GM18526 (cell line): Measurements from ENCODE around the gene PLCH1.

ENCODE experiments used
- POLR2A ChIP-seq: IDR thresholded peaks from 3 replicates; pipeline ENCODE4 v1.6.1; 2011; ENCODE audit not compliant: insufficient read length; ENCODE audit errors: extremely low read depth

Gene PLCH1

GRCh38 chr3:155425396-155425795, 319.5 kb downstream of the PLCH1 start:
- TF ChIP-seq POLR2A: no peak

- TF ChIP-seq POLR2A: no peak
Measured at GRCh38 chr3:155424323-155424710, 320.6 kb downstream of the PLCH1 start.

DNA sequence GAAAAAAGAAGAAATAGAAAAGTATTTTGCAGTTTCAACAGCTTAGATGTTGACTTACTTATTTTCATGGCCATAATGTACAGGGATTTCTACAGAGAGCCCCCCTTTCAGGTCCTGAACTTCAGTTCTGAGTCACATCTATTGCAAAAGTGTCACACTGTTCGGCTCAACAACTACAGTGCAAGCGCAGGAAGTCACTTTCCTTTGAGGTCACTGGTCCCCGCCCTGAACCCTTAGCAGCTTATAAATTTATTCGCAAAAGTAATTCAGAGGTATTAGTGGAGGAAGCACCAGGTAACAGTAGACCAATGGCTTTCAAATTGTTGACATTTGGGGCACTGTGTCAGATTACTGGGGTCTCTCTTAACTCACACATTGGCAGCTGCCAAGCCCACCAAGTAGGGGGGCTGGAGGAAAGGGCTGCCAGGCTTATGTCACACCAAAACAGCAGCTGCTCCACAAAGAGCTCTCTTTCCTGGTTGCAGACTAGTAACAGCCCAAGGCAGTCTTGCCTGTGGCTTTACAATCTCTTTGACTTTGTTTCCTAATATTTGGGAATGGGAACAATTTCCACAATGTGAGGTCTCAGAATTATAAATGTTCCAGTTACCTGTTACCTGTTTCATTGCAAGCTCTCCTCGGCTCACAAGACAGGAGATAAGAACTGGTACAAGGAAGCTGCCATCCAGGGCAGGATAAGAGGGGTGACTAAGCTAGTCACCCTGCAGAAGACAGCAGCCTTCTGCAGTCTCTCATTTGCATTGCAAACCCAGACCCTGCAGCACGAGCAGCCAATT, 321.1 kb downstream of the PLCH1 start:
- TF ChIP-seq POLR2A: no peak

DNA sequence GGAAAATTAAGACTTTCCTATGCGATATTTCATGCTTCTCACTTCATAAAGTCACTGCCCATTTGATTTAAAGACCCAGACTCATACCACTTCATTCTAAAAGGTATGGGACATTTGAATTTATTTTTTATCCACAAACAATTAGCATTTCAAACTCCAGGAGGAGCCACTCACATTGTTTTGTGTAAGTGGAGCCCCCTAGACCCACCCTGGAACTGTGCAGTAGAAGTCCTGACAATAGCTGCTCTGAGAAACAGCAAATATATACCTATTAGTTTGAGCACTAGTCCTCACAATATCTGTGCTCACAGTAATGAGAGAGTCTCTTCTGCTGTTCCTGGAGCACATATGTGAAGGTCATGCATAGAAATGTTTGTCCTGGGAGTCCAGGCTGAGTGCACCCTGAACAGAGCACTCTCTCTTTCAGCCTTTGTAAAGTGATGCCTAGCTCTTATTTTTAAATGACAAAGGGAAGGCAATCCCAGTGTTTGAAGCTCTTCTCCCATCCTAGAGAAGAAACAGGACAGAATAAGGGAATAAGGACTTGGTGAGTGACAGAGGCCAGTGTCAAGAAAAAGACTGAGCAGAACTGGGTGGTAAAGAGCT, 323.9 kb downstream of the PLCH1 start:
- TF ChIP-seq POLR2A: no peak

DNA sequence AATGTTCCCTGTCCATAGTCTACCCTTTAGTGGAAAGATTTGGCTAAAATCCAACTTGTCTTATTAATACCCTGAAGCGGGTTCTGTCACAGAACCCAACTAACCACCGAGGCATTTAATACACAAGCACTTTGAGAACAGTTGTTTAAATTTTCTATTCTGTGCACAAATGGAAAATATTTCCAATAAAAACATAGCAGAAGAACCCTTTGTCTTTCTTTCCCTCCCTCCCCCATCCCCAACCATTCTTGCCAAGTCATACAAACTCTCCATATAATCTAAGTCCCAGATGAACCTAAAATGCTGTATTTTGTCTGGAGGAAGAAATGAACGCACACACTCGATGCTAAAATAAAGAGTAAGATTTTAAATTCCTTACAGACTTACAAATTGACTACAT, 324.5 kb downstream of the PLCH1 start:
- no peak for TF ChIP-seq POLR2A

- no peak for TF ChIP-seq POLR2A
Measured at GRCh38 chr3:155418407-155418806, 326.5 kb downstream of the PLCH1 start.

DNA sequence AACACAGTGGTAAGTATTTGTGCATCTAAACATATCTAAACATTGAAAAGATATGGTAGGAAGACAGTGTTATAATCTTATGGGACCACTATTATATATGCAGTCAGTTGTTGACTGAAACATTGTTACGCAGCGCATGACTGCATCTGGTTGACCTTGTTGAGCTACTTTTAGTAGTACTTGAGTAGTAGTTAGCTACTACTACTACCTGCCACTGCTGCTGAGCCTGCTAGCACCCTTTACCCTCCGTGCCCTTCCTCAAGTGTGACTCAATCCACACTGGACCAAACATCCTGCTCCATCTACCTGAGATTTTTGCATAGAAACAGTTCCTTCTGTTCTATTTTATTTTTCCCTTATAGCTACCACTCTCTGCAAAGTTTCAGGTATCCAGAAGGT, 327.8 kb downstream of the PLCH1 start:
- no peak for TF ChIP-seq POLR2A

GRCh38 chr3:155416500-155417118, 328.3 kb downstream of the PLCH1 start:
- TF ChIP-seq POLR2A: no peak

- TF ChIP-seq POLR2A: no peak
Measured at GRCh38 chr3:155412904-155413303, 332.0 kb downstream of the PLCH1 start.

DNA sequence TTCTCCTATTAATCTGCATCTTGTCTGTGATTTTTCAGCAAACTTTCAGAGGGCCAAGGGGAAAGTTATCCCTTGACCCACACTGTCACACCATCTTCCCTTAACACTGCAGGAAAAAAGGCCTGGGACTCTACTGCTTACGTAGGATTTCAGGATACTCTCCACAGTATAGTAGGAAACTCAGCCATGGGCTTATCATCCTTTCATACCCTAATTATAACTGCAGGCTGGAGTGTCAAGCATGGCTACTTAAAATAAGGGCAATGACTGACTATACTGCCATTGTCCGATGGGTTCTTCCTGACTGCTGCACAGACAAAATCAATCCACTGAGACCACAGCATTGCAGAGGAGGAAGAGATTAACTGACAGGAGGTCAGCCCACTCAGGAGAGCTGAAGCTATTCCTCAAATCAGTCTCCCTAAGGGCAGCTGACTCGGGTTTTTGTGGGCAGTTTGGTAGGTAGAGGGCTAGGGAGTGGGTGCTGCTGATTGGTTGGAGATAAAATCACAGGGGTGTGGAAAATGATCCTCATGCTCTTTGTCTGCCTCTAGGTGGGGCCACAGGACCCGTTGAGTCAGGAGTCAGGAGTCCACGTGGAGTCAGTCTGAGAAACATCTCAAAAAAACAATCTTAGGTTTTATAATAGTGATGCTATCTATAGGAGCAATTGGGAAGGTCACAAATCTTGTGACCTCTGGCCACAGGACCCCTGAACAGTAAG, 333.2 kb downstream of the PLCH1 start:
- no peak for TF ChIP-seq POLR2A

- no peak for TF ChIP-seq POLR2A
Measured at GRCh38 chr3:155409336-155409735, 335.5 kb downstream of the PLCH1 start.

DNA sequence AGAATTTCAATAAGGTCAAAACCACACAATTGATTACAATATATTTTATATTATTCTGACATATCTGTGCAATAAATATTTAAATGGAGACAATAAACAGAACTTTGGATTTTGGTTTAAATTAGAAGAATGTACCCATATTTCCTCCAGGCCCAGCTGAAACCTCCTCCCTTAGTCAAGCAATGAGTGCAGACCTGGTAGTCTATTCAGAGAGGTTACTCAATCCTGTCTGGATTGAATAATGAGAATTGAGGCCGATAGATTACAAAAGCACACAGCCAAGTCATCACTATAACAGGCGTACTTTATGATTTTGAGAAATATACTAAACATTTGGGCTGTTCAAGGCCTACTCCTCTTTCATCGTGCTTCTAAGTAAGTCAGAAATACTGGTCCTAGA, 336.9 kb downstream of the PLCH1 start:
- TF ChIP-seq POLR2A: no peak

DNA sequence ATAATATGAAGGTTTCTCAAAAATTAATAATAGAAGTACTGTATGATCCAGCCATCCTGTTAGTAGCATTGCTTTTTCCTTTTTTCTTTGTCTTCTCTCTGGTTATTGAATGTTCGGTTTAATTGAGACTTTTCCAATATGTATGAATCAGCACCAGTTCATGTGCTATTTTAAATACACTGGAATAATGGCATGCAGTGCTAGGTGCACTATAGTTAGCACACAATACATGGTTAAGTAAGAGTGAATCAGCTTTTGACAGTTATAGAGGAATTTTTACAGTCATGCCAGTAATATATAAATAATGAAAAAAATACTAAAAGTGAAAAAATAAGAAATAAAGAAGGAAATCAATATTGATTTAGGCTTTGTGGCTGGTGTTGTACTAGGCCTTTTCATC, 337.5 kb downstream of the PLCH1 start:
- TF ChIP-seq POLR2A: no peak

GRCh38 chr3:155404486-155404885, 340.4 kb downstream of the PLCH1 start:
- no peak for TF ChIP-seq POLR2A

DNA sequence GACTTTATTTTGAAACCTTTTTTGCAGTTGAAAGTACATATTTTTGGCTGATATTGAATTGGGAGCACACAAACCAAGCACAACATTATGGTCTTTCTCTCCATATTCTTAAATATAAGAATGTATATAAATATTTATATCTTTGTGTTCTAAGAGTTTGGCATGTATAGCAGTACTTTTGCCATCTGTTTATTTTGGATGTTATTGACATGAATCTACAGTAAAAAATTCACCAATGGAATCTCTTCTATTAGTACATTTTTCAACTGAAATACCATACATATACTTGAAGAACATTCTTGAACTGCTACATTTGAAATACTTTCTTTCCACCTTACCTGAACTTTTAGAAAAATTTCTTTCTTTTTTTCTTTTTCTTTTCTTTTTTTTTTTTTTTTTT, 342.2 kb downstream of the PLCH1 start:
- TF ChIP-seq POLR2A: no peak

- no peak for TF ChIP-seq POLR2A
Measured at GRCh38 chr3:155398046-155398445, 346.8 kb downstream of the PLCH1 start.
